ENCODE data around the gene STK32B.
"Not testable (repeated sequence)": the region's sequence is repeated elsewhere in the genome, so short reads cannot be mapped to it uniquely, and the experiment has no call there.

The STK32B gene

GRCh38 chr4:5165420-5166369 is 114.4 kb downstream of the STK32B start:
- no peak for DNase-seq

- DNase-seq: no peak
Measured at GRCh38 chr4:5166377-5166776, 115.1 kb downstream of the STK32B start.

- no peak for DNase-seq
Measured at GRCh38 chr4:5168891-5169290, 117.6 kb downstream of the STK32B start.

- DNase-seq: not testable (repeated sequence)
Measured at GRCh38 chr4:5175836-5176235, 124.6 kb downstream of the STK32B start.

- DNase-seq: no peak
Measured at GRCh38 chr4:5184606-5185005, 133.3 kb downstream of the STK32B start.

- no peak for DNase-seq
Measured at GRCh38 chr4:5185551-5185950, 134.3 kb downstream of the STK32B start.

- DNase-seq: no peak
Measured at GRCh38 chr4:5186271-5187064, 135.2 kb downstream of the STK32B start.

GRCh38 chr4:5188130-5188529 is 136.8 kb downstream of the STK32B start:
- DNase-seq: no peak

- no peak for DNase-seq
Measured at GRCh38 chr4:5191831-5192230, 140.6 kb downstream of the STK32B start.

GRCh38 chr4:5192271-5192670 is 141.0 kb downstream of the STK32B start:
- no peak for DNase-seq

- DNase-seq: no peak
Measured at GRCh38 chr4:5192678-5193077, 141.4 kb downstream of the STK32B start.

GRCh38 chr4:5198656-5199541 is 147.6 kb downstream of the STK32B start:
- DNase-seq: no peak

- DNase-seq: no peak
Measured at GRCh38 chr4:5199912-5200311, 148.6 kb downstream of the STK32B start.

GRCh38 chr4:5200513-5200912 is 149.2 kb downstream of the STK32B start:
- DNase-seq: no peak

GRCh38 chr4:5203309-5203992 is 152.2 kb downstream of the STK32B start:
- DNase-seq: no peak

- no peak for DNase-seq
Measured at GRCh38 chr4:5203993-5204310, 152.7 kb downstream of the STK32B start.

GRCh38 chr4:5204781-5205180 is 153.5 kb downstream of the STK32B start:
- DNase-seq: no peak

- DNase-seq: no peak
Measured at GRCh38 chr4:5206016-5206790, 154.9 kb downstream of the STK32B start.

- no peak for DNase-seq
Measured at GRCh38 chr4:5209862-5210261, 158.6 kb downstream of the STK32B start.

- no peak for DNase-seq
Measured at GRCh38 chr4:5211282-5211839, 160.1 kb downstream of the STK32B start.

Data from activated gamma-delta T cell (primary cell).